GM12872 (cell line): ENCODE results near the gene CWF19L1.

Experiments
- CTCF ChIP-seq: IDR thresholded peaks from 3 replicates; pipeline ENCODE4 v1.5.1; 2011; ENCODE audit warnings: low read depth, mild to moderate bottlenecking, low read length, moderate library complexity; ENCODE audit not compliant: insufficient read depth

Gene CWF19L1

DNA sequence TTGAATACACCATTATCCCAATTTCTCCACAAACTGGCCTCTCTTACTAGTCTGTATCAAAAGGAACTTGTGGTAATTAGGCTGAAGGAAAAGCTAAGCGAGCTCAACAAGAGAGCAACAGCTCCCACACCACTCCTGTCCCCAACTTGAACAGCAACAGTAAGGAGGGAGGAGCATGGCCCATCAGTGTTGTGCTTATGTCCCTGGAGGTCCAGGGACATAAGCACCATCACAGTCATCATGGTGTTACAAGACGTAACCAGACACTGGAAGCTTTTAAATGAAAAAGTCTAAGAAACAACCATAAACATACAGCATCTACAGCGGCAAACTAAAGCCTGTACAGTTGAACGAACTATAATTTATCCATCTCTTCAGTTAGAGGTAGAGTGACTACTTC, 82.6 kb downstream of the CWF19L1 start:
- TF ChIP-seq CTCF = no peak

DNA sequence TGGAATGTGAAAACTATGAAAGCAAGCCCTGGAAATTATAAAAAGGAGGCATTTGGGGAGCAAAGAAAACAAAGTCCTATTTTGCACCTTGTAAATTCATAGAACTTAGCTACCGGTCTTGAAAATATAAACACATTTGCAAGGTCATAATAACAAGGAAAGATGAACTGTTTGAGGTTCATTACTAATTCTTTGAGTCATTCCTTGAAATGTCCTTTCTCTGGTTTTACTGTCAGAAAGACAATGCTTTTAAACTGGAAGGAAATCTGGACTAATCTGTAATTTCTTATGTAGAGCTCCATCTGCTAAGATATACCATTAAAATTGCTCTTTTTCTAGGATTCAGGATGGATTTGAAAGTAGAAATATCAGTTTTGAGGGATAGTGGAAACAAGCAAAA, 83.0 kb downstream of the CWF19L1 start:
- TF ChIP-seq CTCF = no peak

- no peak for TF ChIP-seq CTCF
These were observed 84.0 kb downstream of the CWF19L1 start for GRCh38 chr10:100183481-100183880.

- TF ChIP-seq CTCF = no peak
These were observed 84.5 kb downstream of the CWF19L1 start for GRCh38 chr10:100182908-100183307.
